SK-N-SH (cell line): Measurements from ENCODE around the gene SLFNL1. TPM values are rescaled to one million over a fixed set of nuclear protein-coding genes. Genes with fewer than 3 reads are reported as not detected.

Experiments used
- CTCF ChIA-PET: fragments of 300-600, 350-600 bp; formaldehyde crosslinking; extraction: SDS; loops from one replicate; lab custom pipeline; 2021; lab: Yijun Ruan, JAX
- POLR2A ChIA-PET: fragments of 350-600 bp; sonication (Branson Sonifier 250); formaldehyde crosslinking; extraction: SDS; loops from one replicate; lab custom pipeline; 2020; ENCODE audit warnings: antibody characterized with exemption, inconsistent platforms; lab: Yijun Ruan, JAX
- DNase-seq: peaks from one replicate; pipeline ENCODE4 v3.0.0; 2012
- H2AFZ ChIP-seq: fragments of 200-600 bp; sonication (generic); 2 replicates; pipeline ENCODE4 v1.8.1; 2016; ENCODE audit warnings: antibody characterized with exemption, mild to moderate bottlenecking, low read depth
- H3F3A ChIP-seq: fragments of 200-600 bp; sonication (generic); replicated peaks from 2 replicates; pipeline ENCODE3; 2016; ENCODE audit warnings: antibody characterized with exemption, mild to moderate bottlenecking; ENCODE audit not compliant: insufficient read depth
- H3K27ac ChIP-seq, 2 experiments: fragments of 200-500 bp in 1 of 2; fragments of 200-600 bp in 1 of 2; sonication (Bioruptor generic) in 1 of 2; sonication (generic), shearing (Covaris generic) in 1 of 2; 2 replicates each; pipeline versions ENCODE4 v1.5.1 to v1.6.1; 2014 to 2016; ENCODE audit warnings: low read depth in 2 of 2, inconsistent platforms in 1 of 2, low read length in 1 of 2, mild to moderate bottlenecking in 1 of 2, mixed read lengths in 1 of 2
- H3K27me3 ChIP-seq: fragments of 200-600 bp; sonication (generic), shearing (Covaris generic); 2 replicates; pipeline ENCODE4 v1.6.1; 2016; ENCODE audit warnings: mixed run types; ENCODE audit not compliant: insufficient read depth
- H3K36me3 ChIP-seq, 2 experiments: fragments of 200-500 bp in 1 of 2; fragments of 200-600 bp in 1 of 2; sonication (Bioruptor generic) in 1 of 2; sonication (generic) in 1 of 2; replicated peaks in 1 of 2; 2 replicates each; pipeline versions ENCODE3 to v1.5.1; 2014 to 2016; ENCODE audit warnings: low read length in 1 of 2, mild to moderate bottlenecking in 1 of 2; ENCODE audit not compliant: insufficient read depth in 2 of 2, control insufficient read depth in 1 of 2
- H3K4me1 ChIP-seq, 2 experiments: fragments of 200-500 bp in 1 of 2; fragments of 200-600 bp in 1 of 2; sonication (Bioruptor generic) in 1 of 2; sonication (generic), shearing (Covaris generic) in 1 of 2; 2 replicates each; pipeline versions ENCODE4 v1.5.1 to v1.6.1; 2014 to 2016; ENCODE audit warnings: low read depth in 1 of 2, low read length in 1 of 2, mixed run types in 1 of 2; ENCODE audit not compliant: insufficient read depth in 2 of 2, control insufficient read depth in 1 of 2
- H3K4me2 ChIP-seq: fragments of 200-600 bp; sonication (generic), shearing (Covaris generic); 2 replicates; pipeline ENCODE4 v1.6.1; 2017; ENCODE audit warnings: mixed run types
- H3K4me3 ChIP-seq, 2 experiments: fragments of 200-500 bp in 1 of 2; fragments of 200-600 bp in 1 of 2; sonication (Bioruptor generic) in 1 of 2; sonication (generic), shearing (Covaris generic) in 1 of 2; 2 replicates each; pipeline versions ENCODE4 v1.5.1 to v1.8.1; 2014 to 2016; ENCODE audit warnings: low read depth in 2 of 2, inconsistent platforms in 1 of 2, low read length in 1 of 2, mild to moderate bottlenecking in 1 of 2, mixed read lengths in 1 of 2, moderate library complexity in 1 of 2
- H3K79me2 ChIP-seq: fragments of 200-600 bp; sonication (generic); 2 replicates; pipeline ENCODE4 v1.8.1; 2017; ENCODE audit warnings: mild to moderate bottlenecking; ENCODE audit not compliant: insufficient read depth
- H3K9ac ChIP-seq: fragments of 200-600 bp; sonication (generic); 2 replicates; pipeline ENCODE4 v1.6.1; 2017; ENCODE audit warnings: mixed run types
- H3K9me2 ChIP-seq: fragments of 200-600 bp; sonication (generic); 2 replicates; pipeline ENCODE4 v1.6.1; 2017; ENCODE audit warnings: mixed run types
- H3K9me3 ChIP-seq: fragments of 200-600 bp; sonication (generic); 2 replicates; pipeline ENCODE4 v1.6.1; 2017; ENCODE audit warnings: mixed run types, mild to moderate bottlenecking, moderate library complexity
- H4K20me1 ChIP-seq: fragments of 200-600 bp; sonication (generic); 2 replicates; pipeline ENCODE4 v1.6.1; 2017; ENCODE audit warnings: mild to moderate bottlenecking, mixed run types; ENCODE audit not compliant: insufficient read depth
- CTCF ChIP-seq: fragments of 200-600 bp; sonication (generic); IDR thresholded peaks from 2 replicates; pipeline ENCODE4 v1.6.1; 2017; ENCODE audit warnings: antibody characterized with exemption, mild to moderate bottlenecking, moderate library complexity
- EZH2phosphoT487 ChIP-seq: fragments of 200-600 bp; sonication (generic); IDR thresholded peaks from 2 replicates; pipeline ENCODE4 v1.6.1; 2017; ENCODE audit warnings: low read depth, mixed run types, mild to moderate bottlenecking, antibody characterized with exemption, moderate library complexity, borderline replicate concordance
- FOSL2 ChIP-seq: IDR thresholded peaks from 2 replicates; pipeline ENCODE4 v1.4.0; 2012; ENCODE audit warnings: low read depth, mild to moderate bottlenecking, moderate library complexity, borderline replicate concordance
- FOXM1 ChIP-seq: IDR thresholded peaks from 2 replicates; pipeline ENCODE4 v1.4.0; 2012; ENCODE audit warnings: low read depth, mild to moderate bottlenecking
- JUND ChIP-seq: IDR thresholded peaks from 2 replicates; pipeline ENCODE4 v1.4.0; 2012
- MEF2A ChIP-seq: IDR thresholded peaks from 2 replicates; pipeline ENCODE4 v1.4.0; 2012; ENCODE audit warnings: low read depth, borderline replicate concordance
- NFIC ChIP-seq: IDR thresholded peaks from 2 replicates; pipeline ENCODE4 v1.4.0; 2012; ENCODE audit warnings: borderline replicate concordance
- NRF1 ChIP-seq: IDR thresholded peaks from 2 replicates; pipeline ENCODE4 v1.6.1; 2012; ENCODE audit warnings: low read depth, mild to moderate bottlenecking, low read length
- PBX3 ChIP-seq: IDR thresholded peaks from 2 replicates; pipeline ENCODE4; 2012
- POLR2AphosphoS5 ChIP-seq: IDR thresholded peaks from 2 replicates; pipeline ENCODE4 v1.6.1; 2012; ENCODE audit warnings: low read depth, low read length
- RCOR1 ChIP-seq: fragments of 150-350 bp; IDR thresholded peaks from 2 replicates; pipeline ENCODE4 v1.6.1; 2017; ENCODE audit warnings: antibody characterized with exemption, low read length
- REST ChIP-seq: IDR thresholded peaks from 2 replicates; pipeline ENCODE4 v1.6.1; 2012; ENCODE audit warnings: mild to moderate bottlenecking, low read depth, low read length, moderate library complexity
- RXRA ChIP-seq: IDR thresholded peaks from 2 replicates; pipeline ENCODE4 v1.4.0; 2012; ENCODE audit warnings: low read depth, mild to moderate bottlenecking, borderline replicate concordance
- TCF12 ChIP-seq: IDR thresholded peaks from 2 replicates; pipeline ENCODE4 v1.4.0; 2012
- WGBS: methylation state at CpG from one replicate; pipeline ENCODE4 v1.1.6; 2017; ENCODE audit warnings: low lambda C conversion rate; 5-methylcytosine and 5-hydroxymethylcytosine counted together
- polyA plus RNA-seq, 3 experiments: library from polyadenylated mRNA; depleted of rRNA; stranded (reverse); fragments of >200 nt; gene quantifications; 2 replicates each; pipeline ENCODE4 v1.2.3, GENCODE V29; 2012
- TF ChIP-seq, protein P1 (sequence below): IDR thresholded peaks from 2 replicates; pipeline ENCODE4 v1.4.0; 2012; ENCODE audit warnings: low read depth, borderline replicate concordance
- TF ChIP-seq, protein P2 (sequence below): fragments of 150-350 bp; IDR thresholded peaks from 2 replicates; pipeline ENCODE4 v1.6.1; 2017; ENCODE audit warnings: antibody characterized with exemption, low read length, low read depth, borderline replicate concordance

SLFNL1 gene
- polyA plus RNA-seq, 1 of the 3 experiments (the other 2 are of a cell fraction), result 0.26 TPM

GRCh38 chr1:40986956-40987355 is 34.6 kb downstream of the SLFNL1 start:
- CTCF ChIA-PET, result interaction anchor here (1.1 kb wide), 1 partner anchor 11 kb away, joined by 3 read pairs; no protein-coding TSS in a partner anchor
- Histone ChIP-seq H3K36me3 (peaks cover 74 to 82% of the 10 kb centered on the region in 2 experiments), H2AFZ (no peak overlapping the region), H3K9me2 (no peaks in the 10 kb centered on the region), H3K4me2 (no peak overlapping the region), H3K4me1 (peaks cover 1 to 25% of the 10 kb centered on the region in 2 experiments)
- WGBS, result 88% methylated on average over 2 of the region's 3 CpGs
- POLR2A ChIA-PET, result no interaction called here
- no peak for TF ChIP-seq MEF2A
- no peak for TF ChIP-seq CTCF
- no peak for TF ChIP-seq POLR2AphosphoS5
- no peak for TF ChIP-seq NRF1
- TF ChIP-seq TCF12, result no peak
- TF ChIP-seq JUND, result no peak
- TF ChIP-seq, protein P1, sequence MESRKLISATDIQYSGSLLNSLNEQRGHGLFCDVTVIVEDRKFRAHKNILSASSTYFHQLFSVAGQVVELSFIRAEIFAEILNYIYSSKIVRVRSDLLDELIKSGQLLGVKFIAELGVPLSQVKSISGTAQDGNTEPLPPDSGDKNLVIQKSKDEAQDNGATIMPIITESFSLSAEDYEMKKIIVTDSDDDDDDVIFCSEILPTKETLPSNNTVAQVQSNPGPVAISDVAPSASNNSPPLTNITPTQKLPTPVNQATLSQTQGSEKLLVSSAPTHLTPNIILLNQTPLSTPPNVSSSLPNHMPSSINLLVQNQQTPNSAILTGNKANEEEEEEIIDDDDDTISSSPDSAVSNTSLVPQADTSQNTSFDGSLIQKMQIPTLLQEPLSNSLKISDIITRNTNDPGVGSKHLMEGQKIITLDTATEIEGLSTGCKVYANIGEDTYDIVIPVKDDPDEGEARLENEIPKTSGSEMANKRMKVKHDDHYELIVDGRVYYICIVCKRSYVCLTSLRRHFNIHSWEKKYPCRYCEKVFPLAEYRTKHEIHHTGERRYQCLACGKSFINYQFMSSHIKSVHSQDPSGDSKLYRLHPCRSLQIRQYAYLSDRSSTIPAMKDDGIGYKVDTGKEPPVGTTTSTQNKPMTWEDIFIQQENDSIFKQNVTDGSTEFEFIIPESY, result no peak
- TF ChIP-seq FOSL2, result no peak
- TF ChIP-seq, protein P2, sequence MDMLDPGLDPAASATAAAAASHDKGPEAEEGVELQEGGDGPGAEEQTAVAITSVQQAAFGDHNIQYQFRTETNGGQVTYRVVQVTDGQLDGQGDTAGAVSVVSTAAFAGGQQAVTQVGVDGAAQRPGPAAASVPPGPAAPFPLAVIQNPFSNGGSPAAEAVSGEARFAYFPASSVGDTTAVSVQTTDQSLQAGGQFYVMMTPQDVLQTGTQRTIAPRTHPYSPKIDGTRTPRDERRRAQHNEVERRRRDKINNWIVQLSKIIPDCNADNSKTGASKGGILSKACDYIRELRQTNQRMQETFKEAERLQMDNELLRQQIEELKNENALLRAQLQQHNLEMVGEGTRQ, result no peak
- TF ChIP-seq REST, result no peak
- TF ChIP-seq NFIC, result no peak
- no peak for TF ChIP-seq RCOR1
- no peak for TF ChIP-seq EZH2phosphoT487
- TF ChIP-seq FOXM1, result no peak
- TF ChIP-seq PBX3, result no peak
- TF ChIP-seq RXRA, result no peak
- TF ChIP-seq, all 33 proteins: peak for 0
- no peak for DNase-seq
- Histone ChIP-seq H4K20me1 (peaks cover 39% of the 10 kb centered on the region), H3K27me3 (no peaks in the 10 kb centered on the region), H3K79me2 (peaks cover 87% of the 10 kb centered on the region), H3K27ac (no peak overlapping the region), H3K9me3 (no peaks in the 10 kb centered on the region), H3K9ac (no peak overlapping the region), H3F3A (peaks cover 23% of the 10 kb centered on the region), H3K4me3 (no peak overlapping the region)
